EH (cell line): ENCODE measurements around the gene ZPBP2.
"Not testable (repeated sequence)": the region's sequence is repeated elsewhere in the genome, so short reads cannot be mapped to it uniquely, and the experiment has no call there.

Experiments used
- DNase-seq: peaks from one replicate; pipeline ENCODE4 v3.0.0-alpha.2; 2015; ENCODE audit warnings: low read depth

ZPBP2 gene

DNA sequence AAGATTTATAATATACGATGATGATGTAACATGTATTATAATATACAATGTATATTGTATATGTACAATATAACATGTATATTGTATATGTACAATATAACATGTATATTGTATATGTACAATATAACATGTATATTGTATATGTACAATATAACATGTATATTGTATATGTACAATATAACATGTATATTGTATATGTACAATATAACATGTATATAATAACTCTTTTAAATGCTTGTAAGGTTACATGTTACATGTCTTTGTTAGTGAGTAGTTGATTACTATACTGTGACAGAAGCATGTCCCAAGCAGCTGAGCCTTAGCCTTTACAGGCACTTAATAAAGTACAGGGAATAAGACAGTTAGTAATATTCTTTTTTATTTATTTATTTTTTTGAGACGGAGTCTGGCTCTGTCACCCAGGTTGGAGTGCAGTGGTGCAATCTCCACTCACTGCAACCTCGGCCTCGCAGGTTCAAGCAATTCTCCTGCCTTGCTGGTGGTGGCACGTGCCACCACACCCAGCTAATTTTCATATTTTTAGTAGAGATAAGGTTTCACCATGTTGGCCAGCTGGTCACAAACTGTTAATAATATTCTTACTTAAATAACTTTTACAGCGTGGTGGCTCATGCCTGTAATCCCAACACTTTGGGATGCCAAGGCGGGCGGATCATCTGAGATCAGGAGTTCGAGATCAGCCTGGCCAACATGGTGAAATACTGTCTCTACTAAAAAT is 11.9 kb upstream of the ZPBP2 start:
- DNase-seq = not testable (repeated sequence)

- no peak for DNase-seq
Measured at GRCh38 chr17:39861235-39861634, 6.8 kb upstream of the ZPBP2 start.

DNA sequence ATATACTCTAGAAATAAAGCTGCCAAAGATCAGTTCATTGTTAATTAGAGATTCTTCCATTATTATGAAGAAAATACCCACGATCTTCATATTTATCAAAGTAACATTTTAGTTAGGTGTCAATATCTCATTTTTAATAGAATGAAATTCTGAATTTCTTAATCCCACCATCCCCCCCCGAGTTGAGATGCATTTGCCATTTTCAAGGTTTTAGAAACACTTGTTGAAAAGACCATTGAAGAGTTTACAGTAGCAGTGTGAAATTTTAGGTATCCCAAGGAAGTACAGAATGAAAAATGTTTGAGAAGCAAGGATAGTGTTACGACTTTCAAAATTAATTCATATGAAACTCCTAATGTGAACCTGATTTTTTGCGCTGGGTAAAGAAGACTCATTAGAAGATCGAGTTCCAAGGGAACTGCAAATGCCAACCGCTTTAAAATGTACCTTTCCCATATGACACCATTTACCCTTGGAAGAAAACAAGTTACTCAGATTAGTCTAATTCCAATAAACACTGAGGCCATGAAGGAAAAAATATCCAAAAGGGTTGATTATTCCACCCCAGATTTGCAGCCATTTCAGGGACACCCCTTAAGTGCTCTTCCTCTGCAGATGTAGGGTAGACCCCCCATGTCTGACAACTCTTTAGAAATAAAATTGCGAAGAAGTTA is 4.6 kb upstream of the ZPBP2 start:
- DNase-seq = no peak

- DNase-seq = peak; percentile 9
Measured at GRCh38 chr17:39863918-39864746, 3.9 kb upstream of the ZPBP2 start, which contains the start of gene IKZF3. Gene IKZF3 (minus strand): TSS chr17:39864312. CDS start chr17:39864126, 186 bp downstream.

GRCh38 chr17:39866013-39866730 is 1.8 kb upstream of the ZPBP2 start:
- DNase-seq = no peak

- DNase-seq = no peak
Measured at GRCh38 chr17:39867084-39867879, 720 bp upstream of the ZPBP2 start.

DNA sequence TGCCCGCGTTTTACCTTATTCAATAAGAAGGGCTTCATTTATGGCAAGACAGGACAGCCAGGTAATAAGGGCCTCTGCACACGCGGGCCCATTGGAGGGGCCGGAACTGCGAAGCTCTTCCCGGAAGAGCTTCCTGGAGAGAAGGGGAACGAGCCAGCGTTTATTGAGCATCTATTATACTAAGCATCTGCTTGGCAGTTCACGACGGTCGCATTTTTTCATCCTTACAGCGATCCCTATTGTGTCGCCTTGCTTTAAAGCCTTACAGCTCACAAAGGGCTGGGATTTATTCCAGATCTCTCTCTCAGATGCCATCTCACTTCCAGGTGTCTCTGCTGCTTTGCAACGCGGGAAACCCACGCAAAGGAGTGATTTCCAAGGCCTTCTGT is 546 bp downstream of the ZPBP2 start:
- DNase-seq = no peak

DNA sequence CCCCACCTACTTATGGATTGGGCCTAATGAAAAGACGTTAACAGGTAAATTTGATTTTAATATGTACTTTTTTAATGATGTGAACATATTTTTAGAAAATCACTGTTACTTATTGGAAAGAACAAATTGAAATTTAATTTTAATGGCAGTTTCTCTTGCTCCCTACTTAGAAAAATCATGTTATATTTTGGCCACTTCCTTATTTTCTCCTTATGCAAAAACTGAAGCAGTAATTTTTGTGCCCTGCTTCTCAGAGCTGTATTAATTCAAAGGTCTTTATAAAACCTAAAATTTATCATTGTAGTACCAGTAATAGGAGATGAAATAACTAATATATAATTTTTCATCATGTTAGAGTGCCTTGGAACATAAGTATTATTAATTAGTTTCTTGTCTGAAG is 2.8 kb downstream of the ZPBP2 start:
- no peak for DNase-seq

- no peak for DNase-seq
Measured at GRCh38 chr17:39871801-39872200, 3.8 kb downstream of the ZPBP2 start.

- DNase-seq = peak; percentile 48
Measured at GRCh38 chr17:39872751-39873150, 4.7 kb downstream of the ZPBP2 start.

- not testable (repeated sequence) for DNase-seq
Measured at GRCh38 chr17:39886102-39886501, 18.1 kb downstream of the ZPBP2 start.

DNA sequence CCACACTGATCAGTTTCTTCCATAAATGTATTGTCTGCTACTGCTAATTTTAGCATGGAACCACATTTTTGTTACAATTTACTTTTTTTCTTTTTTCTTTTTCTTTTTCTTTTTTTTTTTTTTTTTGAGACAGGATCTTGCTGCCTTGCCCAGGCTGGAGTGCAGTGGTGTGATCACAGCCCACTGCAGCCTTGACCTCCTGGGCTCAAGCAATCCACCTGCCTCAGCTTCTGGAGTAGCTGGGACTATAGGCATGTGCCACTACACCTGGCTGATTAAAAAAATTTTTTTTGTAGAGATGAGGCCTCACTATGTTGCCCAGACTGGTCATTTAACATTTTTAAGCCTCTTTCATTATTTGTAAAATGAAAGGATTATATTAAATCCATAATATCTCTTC is 19.1 kb downstream of the ZPBP2 start:
- no peak for DNase-seq

DNA sequence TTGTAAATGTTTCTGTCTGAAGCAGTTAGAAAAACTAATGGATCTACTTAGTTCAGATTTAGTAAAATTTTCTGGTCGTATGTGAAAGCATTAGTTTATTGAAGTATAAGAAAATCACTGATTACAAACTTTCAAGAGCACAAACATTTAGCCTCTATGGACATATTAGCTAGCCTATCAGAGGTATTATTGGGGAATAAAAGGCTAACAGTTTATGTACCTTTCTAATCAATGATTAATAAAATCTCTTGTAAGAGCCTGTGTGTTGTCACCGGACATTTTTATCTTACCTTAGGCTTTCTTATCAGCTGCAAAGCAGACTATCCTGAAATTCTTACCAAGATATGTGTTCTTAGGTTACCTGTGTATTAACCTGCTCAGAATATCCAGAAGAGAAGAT is 21.2 kb downstream of the ZPBP2 start:
- DNase-seq = no peak

- DNase-seq = no peak
Measured at GRCh38 chr17:39894681-39895376, 26.8 kb downstream of the ZPBP2 start.

GRCh38 chr17:39898088-39898487 is 30.1 kb downstream of the ZPBP2 start:
- DNase-seq = no peak

DNA sequence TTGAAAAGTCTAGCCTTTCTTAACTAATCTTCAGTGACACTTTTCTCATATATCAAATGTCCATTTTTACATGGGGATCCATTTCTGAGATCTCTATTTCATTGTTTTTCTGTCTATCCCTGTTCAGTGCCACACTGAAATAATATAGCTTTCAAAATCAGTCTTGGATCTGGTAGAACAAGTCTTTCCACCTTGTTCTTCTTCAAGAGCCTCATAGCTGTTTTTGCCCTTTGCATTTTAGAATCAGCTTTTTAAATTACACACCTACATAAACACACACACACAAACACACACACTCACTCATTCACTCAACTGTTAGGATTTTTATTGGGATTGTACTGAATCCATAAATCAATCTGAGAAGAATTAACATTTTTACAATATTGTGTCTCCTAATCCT is 31.2 kb downstream of the ZPBP2 start:
- no peak for DNase-seq

GRCh38 chr17:39902027-39902426 is 34.0 kb downstream of the ZPBP2 start:
- DNase-seq = not testable (repeated sequence)

GRCh38 chr17:39903158-39903884 is 35.3 kb downstream of the ZPBP2 start:
- DNase-seq = no peak

- no peak for DNase-seq
Measured at GRCh38 chr17:39904990-39905288, 36.9 kb downstream of the ZPBP2 start.

DNA sequence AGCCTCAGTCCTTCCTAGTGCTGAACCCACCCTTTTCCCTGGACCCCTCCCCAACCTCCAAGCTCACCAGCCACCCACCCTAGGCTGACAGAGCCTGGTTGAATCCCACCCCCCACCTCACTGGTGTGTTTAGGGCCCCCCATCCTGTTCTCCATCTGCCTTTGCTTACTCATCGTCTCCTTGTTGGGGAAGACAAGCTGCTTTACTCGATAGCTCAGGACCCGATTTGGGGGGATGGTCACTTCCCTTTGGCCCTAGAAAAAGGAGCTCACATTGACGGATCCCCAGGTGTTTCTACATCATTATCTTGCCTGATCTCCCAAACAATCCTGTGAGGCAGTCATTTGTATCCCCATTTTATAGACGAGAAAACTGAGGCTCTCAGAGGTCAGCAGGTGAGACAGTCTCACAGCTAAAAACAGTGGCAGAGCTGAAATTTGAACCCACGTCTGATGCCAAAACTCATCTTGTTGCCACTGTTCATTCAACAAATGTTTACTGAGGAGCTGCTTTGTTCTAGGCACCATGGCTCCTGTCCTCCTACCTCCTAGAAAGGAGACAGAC is 40.9 kb downstream of the ZPBP2 start:
- DNase-seq = no peak
